ENCODE results near the gene CLRN1.
A peak's percentile ranks its signal among the peaks of the same experiment; 100 is the strongest.

CLRN1 gene

GRCh38 chr3:150975992-150976368 is 3.5 kb upstream of the CLRN1 start:
- no peak for DNase-seq (ENCODE audit: low spot score)

GRCh38 chr3:150975086-150975991 is 2.8 kb upstream of the CLRN1 start:
- no peak for DNase-seq (ENCODE audit: low spot score)

GRCh38 chr3:150970665-150971324 is 1.7 kb downstream of the CLRN1 start:
- no peak for DNase-seq (ENCODE audit: low spot score)

- no peak for DNase-seq (ENCODE audit: low spot score)
These were observed 4.0 kb downstream of the CLRN1 start for GRCh38 chr3:150968341-150969035.

GRCh38 chr3:150965436-150965835 is 7.1 kb downstream of the CLRN1 start:
- no peak for DNase-seq (ENCODE audit: low spot score)

- no peak for DNase-seq (ENCODE audit: low spot score)
These were observed 10.6 kb downstream of the CLRN1 start for GRCh38 chr3:150961949-150962348.

- no peak for DNase-seq (ENCODE audit: low spot score)
These were observed 11.5 kb downstream of the CLRN1 start for GRCh38 chr3:150960708-150961684.

GRCh38 chr3:150958683-150959082 is 13.8 kb downstream of the CLRN1 start:
- no peak for DNase-seq (ENCODE audit: low spot score)

- no peak for DNase-seq (ENCODE audit: low spot score)
These were observed 16.2 kb downstream of the CLRN1 start for GRCh38 chr3:150956376-150956775.

- no peak for DNase-seq (ENCODE audit: low spot score)
These were observed 20.6 kb downstream of the CLRN1 start for GRCh38 chr3:150951923-150952322.

- DNase-seq (ENCODE audit: low spot score), result no peak
These were observed 27.1 kb downstream of the CLRN1 start for GRCh38 chr3:150945226-150946032.

- DNase-seq (ENCODE audit: low spot score), result no peak
These were observed 30.3 kb downstream of the CLRN1 start for GRCh38 chr3:150942221-150942620.

GRCh38 chr3:150936693-150937092 is 35.8 kb downstream of the CLRN1 start:
- no peak for DNase-seq (ENCODE audit: low spot score)

GRCh38 chr3:150933473-150933995 is 39.0 kb downstream of the CLRN1 start:
- DNase-seq (ENCODE audit: low spot score), result no peak

GRCh38 chr3:150931745-150932144 is 40.8 kb downstream of the CLRN1 start:
- DNase-seq (ENCODE audit: low spot score), result no peak

- DNase-seq (ENCODE audit: low spot score), result no peak
These were observed 41.7 kb downstream of the CLRN1 start for GRCh38 chr3:150930839-150931238.

- DNase-seq (ENCODE audit: low spot score), result no peak
These were observed 44.3 kb downstream of the CLRN1 start for GRCh38 chr3:150928234-150928633.

- DNase-seq (ENCODE audit: low spot score), result no peak
These were observed 46.2 kb downstream of the CLRN1 start for GRCh38 chr3:150926328-150926727.

GRCh38 chr3:150925751-150926201 is 46.8 kb downstream of the CLRN1 start:
- peak; percentile 10 for DNase-seq (ENCODE audit: low spot score)

- DNase-seq (ENCODE audit: low spot score), result no peak
These were observed 49.9 kb downstream of the CLRN1 start for GRCh38 chr3:150922611-150923010.
